Mononuclear cell (primary cell): Measurements from ENCODE around the gene MED17. TPM values are rescaled to one million over a fixed set of nuclear protein-coding genes. Genes with fewer than 3 reads are reported as not detected.
"Not testable (repeated sequence)": the region's sequence is repeated elsewhere in the genome, so short reads cannot be mapped to it uniquely, and the experiment has no call there.

ENCODE experiments used
- H3K27me3 ChIP-seq: 2 replicates; pipeline ENCODE4 v1.6.0; 2011; ENCODE audit warnings: low read length, control low read depth; ENCODE audit not compliant: insufficient read depth
- H3K4me1 ChIP-seq: 2 replicates; pipeline ENCODE4 v1.5.1; 2011; ENCODE audit warnings: mild to moderate bottlenecking, low read length, control low read depth; ENCODE audit not compliant: insufficient read depth
- H3K4me3 ChIP-seq: 2 replicates; pipeline ENCODE4 v1.5.1; 2011; ENCODE audit warnings: mild to moderate bottlenecking, low read length, moderate library complexity
- H3K9me3 ChIP-seq: 2 replicates; pipeline ENCODE4 v1.5.1; 2011; ENCODE audit warnings: low read depth, mild to moderate bottlenecking, control low read depth, low read length
- total RNA-seq: library from RNA; depleted of rRNA; stranded (reverse); fragments of >200 nt; gene quantifications from one replicate; pipeline ENCODE4 v1.2.3, GENCODE V29; 2012

The MED17 gene
- total RNA-seq, 1 donor, result 48.0 TPM

- H3K9me3 ChIP-seq, result no peaks in the 10 kb centered on the region
- no peak overlapping the region for H3K4me3 ChIP-seq
- no peaks in the 10 kb centered on the region for H3K27me3 ChIP-seq
- H3K4me1 ChIP-seq, result peaks cover 3% of the 10 kb centered on the region
Measured at GRCh38 chr11:93773045-93773477, 11.0 kb upstream of the MED17 start.

DNA sequence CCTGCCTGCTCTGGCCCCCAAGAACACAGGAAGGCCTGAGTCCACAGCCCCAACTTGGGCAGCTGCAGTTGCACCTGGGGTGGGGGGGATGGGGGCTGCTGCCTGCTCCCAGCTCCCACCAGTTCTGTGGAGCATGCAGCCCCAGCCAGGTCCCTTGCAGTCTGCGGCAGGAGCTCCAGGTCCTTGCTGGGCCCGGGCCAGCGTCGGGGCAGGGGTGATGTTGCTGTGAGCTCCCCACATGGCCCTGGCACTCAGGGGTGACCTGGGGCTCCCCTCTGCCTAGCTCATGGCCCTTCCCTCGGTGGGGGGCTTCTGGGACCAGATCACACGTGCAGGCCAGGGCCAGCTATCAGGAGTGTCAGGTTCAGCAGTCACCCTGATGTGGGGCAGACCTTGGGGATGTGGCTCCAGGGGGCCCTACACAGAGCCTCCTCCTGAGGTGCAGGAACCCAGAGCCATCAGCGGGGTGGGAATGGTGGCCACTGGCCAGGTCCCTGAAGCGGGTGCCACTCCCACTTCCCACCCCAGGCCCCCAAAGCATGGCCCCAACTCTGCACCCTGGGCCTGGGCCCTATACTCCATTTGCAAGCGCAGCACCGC, 10.4 kb upstream of the MED17 start:
- Histone ChIP-seq H3K27me3 (no peaks in the 10 kb centered on the region), H3K4me1 (peaks cover 3% of the 10 kb centered on the region), H3K9me3 (no peaks in the 10 kb centered on the region), H3K4me3 (no peak overlapping the region)

- not testable (repeated sequence) for H3K9me3 ChIP-seq, H3K4me1 ChIP-seq, H3K4me3 ChIP-seq, H3K27me3 ChIP-seq
Measured at GRCh38 chr11:93774560-93774959, 9.5 kb upstream of the MED17 start.

DNA sequence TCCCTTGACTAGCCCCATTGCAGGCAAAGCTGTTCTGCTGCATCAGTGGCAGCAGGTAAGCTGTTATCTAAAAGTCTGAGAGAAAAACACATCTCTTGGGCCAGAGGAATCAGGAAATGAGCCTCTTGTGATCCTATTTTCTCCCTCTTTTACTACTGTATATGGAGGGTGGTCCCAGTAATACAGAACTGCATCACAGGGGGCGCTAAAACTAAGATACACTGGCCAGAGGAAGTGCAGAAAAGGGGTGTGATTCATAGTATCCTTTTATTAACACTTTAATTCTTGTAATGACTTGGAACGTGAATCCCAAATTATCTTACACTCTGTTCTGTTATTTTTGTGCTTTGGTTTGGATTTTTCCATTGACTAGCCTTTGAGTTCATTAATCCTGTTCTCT, 8.8 kb upstream of the MED17 start:
- H3K4me3 ChIP-seq, result no peak overlapping the region

DNA sequence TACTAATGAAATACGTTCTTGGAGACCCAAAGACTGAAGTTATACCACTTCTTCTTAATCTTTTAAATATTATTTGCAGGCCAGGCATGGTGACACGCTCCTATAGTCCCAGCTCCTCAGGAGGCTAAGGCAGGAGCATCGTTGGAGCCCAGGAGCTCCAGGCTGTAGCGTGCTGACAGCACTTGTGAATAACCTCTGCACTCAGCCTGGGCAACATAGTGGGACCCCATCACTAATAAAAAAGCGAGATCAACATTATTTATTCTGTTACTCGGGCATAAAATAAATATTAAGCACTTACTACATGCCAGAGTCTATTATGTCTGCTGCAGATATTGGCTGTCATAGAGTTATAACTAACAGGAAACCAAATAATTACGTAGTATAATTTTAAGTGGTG, 720 bp upstream of the MED17 start:
- no peaks in the 10 kb centered on the region for H3K27me3 ChIP-seq
- H3K4me1 ChIP-seq, result peaks cover 24% of the 10 kb centered on the region
- no peaks in the 10 kb centered on the region for H3K9me3 ChIP-seq
- peak overlapping the region; percentile 87 for H3K4me3 ChIP-seq

More for the DNA sequence above, 8.8 kb upstream of the MED17 start:
- Histone ChIP-seq H3K27me3 (no peaks in the 10 kb centered on the region), H3K9me3 (no peaks in the 10 kb centered on the region), H3K4me1 (peaks cover 3% of the 10 kb centered on the region)

DNA sequence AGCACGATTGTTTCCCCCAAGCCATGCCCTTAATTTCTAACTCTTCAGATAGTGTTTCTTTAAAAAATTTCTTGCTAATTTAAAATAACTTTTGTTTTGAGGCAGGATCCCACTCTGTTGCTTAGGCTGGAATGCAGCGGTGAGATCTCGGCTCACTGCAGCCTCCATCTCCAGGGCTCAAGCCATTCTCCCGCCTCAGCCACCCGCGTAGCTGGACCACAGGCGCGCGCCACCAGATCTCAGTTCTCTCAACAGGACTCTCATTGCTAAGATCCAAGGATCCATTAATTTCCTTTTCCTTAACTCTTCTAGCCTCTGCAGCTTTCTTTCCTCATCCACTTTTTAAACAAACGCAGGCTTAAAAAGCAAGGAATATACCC, 327 bp upstream of the MED17 start:
- peak overlapping the region; percentile 87 for H3K4me3 ChIP-seq
- H3K27me3 ChIP-seq, result no peaks in the 10 kb centered on the region
- H3K9me3 ChIP-seq, result no peaks in the 10 kb centered on the region
- H3K4me1 ChIP-seq, result peaks cover 24% of the 10 kb centered on the region

- Histone ChIP-seq H3K9me3 (no peaks in the 10 kb centered on the region), H3K27me3 (no peaks in the 10 kb centered on the region), H3K4me1 (peaks cover 24% of the 10 kb centered on the region), H3K4me3 (peak overlapping the region; percentile 87)
Measured at GRCh38 chr11:93784935-93785360, 866 bp downstream of the MED17 start.

- H3K9me3 ChIP-seq, result no peaks in the 10 kb centered on the region
- peaks cover 3% of the 10 kb centered on the region for H3K4me1 ChIP-seq
- H3K27me3 ChIP-seq, result no peaks in the 10 kb centered on the region
- no peak overlapping the region for H3K4me3 ChIP-seq
Measured at GRCh38 chr11:93791493-93791892, 7.4 kb downstream of the MED17 start.

GRCh38 chr11:93796441-93797231, 12.6 kb downstream of the MED17 start:
- Histone ChIP-seq H3K27me3 (no peaks in the 10 kb centered on the region), H3K4me1 (no peaks in the 10 kb centered on the region), H3K9me3 (no peaks in the 10 kb centered on the region), H3K4me3 (no peak overlapping the region)

GRCh38 chr11:93801366-93801765, 17.3 kb downstream of the MED17 start:
- Histone ChIP-seq H3K4me1 (no peaks in the 10 kb centered on the region), H3K9me3 (no peaks in the 10 kb centered on the region), H3K27me3 (no peaks in the 10 kb centered on the region), H3K4me3 (no peak overlapping the region)

- Histone ChIP-seq H3K9me3 (no peaks in the 10 kb centered on the region), H3K4me3 (no peak overlapping the region), H3K4me1 (no peaks in the 10 kb centered on the region), H3K27me3 (no peaks in the 10 kb centered on the region)
Measured at GRCh38 chr11:93804879-93805278, 20.8 kb downstream of the MED17 start.

- Histone ChIP-seq H3K4me3 (no peak overlapping the region), H3K4me1 (no peaks in the 10 kb centered on the region), H3K9me3 (no peaks in the 10 kb centered on the region), H3K27me3 (no peaks in the 10 kb centered on the region)
Measured at GRCh38 chr11:93807980-93808379, 23.9 kb downstream of the MED17 start.

GRCh38 chr11:93813974-93814373, 29.9 kb downstream of the MED17 start:
- Histone ChIP-seq H3K9me3 (no peaks in the 10 kb centered on the region), H3K4me1 (no peaks in the 10 kb centered on the region), H3K27me3 (no peaks in the 10 kb centered on the region), H3K4me3 (no peak overlapping the region)

DNA sequence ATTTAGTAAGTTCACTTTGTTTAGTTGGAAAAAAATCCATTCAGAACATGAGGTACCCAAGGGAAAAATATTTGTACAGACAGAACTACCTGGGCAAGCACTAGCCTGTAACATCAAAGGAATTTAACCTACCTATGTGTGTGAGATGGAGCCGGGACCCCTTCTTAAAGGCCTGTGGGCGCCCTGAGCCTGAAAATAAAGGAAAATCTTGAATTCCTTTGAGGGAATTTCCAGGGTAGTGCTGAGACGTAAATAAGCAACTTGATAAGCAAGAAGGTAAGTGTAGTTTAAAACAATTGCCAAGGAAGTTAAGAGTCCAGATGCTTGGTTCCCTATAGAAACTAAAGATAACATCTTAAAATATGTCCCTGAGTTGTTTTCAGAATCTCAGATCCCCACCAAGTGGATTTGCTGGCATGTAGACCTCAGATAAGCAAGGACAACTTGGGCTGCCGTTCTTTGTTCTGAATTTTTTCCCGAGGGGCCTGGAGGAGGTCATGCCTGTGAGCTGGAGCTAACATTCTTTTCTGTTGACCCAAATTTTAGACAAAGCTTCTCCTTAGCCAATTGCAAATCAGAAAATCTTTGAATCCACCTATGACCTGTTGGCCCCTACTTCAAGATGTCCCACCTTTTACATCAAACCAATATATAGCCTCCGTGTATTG, 31.0 kb downstream of the MED17 start:
- Histone ChIP-seq H3K9me3 (no peaks in the 10 kb centered on the region), H3K4me3 (no peak overlapping the region), H3K27me3 (no peaks in the 10 kb centered on the region), H3K4me1 (no peaks in the 10 kb centered on the region)
